GM21825 (cell line): ENCODE measurements around the gene CREB3L1.
"Not testable (repeated sequence)": the region's sequence is repeated elsewhere in the genome, so short reads cannot be mapped to it uniquely, and the experiment has no call there.

Experiments
- ATAC-seq: cut with Tn5 transposase; IDR thresholded peaks from one replicate; pipeline ENCODE4 v1.9.1; 2021; ENCODE audit warnings: mild to moderate bottlenecking, moderate library complexity; ENCODE audit not compliant: unreplicated experiment

CREB3L1 gene

DNA sequence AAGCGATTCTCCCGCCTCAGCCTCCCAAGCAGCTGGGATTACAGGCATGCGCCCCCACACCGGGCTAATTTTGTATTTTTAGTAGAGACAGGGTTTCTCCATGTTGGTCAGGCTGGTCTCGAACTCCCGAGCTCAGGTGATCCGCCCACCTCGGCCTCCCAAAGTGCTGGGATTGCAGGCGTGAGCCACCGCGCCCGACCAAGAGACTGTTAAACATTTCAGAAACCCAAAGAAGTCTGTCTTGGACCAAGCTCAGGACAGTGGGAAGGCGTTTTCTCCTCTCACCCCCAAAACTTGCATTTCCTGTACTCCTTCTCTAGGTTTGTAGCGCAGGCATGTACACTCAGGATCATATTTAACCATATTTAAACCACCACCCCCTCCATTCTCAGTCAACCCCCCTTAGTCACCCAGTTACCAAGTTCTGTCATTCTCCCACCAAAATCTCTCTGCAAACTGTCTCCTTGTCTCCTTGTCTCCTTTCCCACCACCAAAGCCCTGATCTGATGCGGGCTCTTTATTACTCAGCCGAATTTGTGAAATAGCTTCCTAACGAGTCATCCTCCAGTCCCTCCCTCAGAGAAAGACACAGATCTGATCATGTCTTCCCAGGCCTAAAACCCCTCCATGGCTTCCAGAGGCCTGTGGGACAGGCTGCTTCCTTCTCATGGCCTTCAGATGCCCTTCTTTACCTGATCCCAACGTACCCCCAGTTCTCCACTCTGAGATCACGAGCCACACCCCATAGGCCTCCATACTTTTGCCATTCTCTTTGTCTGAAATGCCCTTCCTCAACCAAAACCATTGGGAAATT, 29.0 kb upstream of the CREB3L1 start:
- ATAC-seq: no peak

DNA sequence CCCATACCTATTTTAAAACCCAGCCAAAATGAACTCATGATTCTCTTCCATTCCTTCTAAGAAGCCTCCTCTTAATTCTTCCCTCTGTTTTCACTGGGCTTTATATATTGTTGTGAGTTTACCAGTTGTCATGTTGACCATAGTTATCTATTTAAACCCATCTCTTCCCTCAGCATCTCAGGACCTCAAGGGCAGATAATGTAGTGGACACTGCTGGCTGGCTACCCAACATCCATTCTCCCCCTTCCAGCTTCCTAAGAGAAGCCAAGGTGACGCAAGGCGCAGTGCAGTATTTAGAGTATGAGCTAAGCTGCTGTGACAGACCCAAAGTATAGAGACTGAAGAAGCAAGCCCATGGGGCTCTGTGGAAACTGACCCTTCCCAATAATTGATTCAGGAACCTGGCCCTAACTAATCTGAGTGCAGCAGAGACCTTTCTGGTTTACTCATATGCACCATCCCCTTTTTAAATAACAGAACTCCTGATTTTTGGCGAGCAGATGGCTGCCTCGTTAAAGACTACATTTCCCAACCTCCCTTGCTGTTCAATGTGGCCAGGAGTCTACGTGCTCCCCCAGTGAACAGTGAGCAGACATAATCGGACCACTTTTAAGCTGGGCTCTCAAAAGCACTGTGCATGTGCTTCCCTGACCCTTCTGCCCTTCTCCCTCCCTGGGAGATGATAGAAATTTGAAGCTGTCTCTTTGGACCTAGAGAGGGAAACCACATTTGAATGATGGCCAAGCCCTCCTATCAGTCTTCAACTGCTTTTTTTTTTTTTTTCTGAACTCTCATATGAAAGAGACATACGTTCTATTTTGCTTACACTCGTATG, 28.1 kb upstream of the CREB3L1 start:
- ATAC-seq: no peak

DNA sequence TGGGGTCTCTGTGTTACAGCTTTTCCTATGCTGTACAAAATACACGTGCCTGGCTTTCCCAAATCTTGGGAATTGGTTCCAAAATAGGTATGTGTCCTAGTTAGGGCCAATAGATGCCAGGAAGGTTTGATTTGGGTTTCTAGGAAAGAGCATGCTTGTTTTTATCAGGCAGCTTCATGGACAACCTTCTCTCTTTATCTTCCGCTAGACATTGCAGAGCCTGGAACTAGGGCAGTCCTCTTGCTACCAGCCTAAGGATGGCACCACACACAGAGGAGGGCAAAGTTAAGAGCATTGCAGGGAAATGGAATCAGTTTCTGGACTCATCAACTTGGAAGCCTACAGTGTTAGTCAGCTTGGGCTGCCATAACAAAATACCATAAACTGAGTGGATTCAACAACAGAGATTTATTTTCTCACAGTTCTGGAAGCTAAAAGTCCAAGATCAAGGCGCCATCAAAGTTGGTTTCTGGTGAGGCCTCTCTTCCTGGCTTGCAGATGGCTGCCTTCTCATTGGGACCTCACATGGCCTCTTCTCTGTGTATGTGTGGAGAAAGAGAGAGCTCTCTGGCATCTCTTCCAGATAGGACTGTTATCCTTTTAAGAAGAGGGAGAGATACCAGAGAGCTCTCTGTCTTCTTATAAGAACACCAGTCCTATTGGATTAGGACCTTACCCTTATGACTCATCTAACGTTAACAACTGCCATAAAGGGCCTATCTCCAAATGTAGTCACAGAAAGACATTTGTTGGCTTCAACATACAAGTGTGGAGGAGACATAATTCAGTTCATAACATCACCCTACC, 27.3 kb upstream of the CREB3L1 start:
- no peak for ATAC-seq

DNA sequence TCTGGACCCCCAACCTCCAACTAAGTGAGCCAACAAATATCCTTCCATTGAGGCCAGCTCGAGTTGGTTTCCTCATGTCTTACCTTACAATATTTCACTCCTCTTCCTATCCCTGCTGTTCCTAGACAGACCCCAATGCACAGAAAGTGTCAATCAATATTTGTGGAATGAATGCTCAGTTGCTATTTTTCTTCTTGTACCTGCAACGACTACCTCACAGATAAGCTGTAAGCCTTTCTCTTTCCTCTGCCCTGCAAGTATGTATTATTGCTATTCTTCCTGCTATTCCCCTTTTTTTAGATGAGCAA, 26.8 kb upstream of the CREB3L1 start:
- ATAC-seq: no peak

DNA sequence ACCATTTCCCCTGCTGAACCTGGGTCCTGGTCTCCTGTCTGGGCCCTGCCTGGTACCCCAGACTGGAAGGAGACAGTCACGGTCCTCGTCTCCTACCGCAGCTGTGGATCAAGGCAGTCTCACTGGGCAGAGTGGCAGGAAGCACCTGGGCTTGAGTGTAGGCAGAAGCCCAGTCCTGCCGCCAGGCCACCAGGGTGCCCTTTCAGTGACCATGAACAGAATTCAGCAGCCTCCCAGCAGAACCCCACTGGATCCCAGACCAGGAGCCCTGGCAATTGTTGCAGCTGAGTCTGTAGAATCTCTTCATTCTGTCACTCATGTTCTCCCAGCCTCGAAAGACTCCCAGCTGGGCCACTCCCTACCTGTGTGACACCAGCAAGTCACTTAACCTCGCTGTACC, 25.5 kb upstream of the CREB3L1 start:
- no peak for ATAC-seq

DNA sequence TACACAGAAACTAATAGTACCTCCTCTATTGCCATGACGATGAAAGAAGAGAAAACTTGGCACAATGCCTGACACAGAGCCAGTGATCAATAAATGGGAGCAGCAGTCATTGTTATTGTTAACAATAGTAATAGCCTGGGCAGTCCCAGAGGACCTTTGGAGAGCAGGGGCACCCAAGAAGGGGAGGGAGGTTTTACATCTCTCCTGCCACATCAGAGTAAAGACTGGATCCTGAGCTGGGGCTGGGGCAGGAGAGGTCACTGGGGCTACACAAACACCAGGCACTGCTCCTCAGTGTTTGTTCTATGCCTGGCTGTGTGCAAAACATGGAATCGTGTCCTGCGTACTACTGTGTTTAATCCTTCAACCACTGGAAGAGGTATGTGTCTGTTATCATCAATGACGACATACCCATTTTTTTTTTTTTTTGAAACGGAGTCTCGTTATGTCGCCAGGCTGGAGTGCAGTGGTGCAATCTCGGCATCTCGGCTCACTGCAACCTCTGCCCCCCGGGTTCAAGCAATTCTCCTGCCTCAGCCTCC, 25.0 kb upstream of the CREB3L1 start:
- ATAC-seq: no peak

DNA sequence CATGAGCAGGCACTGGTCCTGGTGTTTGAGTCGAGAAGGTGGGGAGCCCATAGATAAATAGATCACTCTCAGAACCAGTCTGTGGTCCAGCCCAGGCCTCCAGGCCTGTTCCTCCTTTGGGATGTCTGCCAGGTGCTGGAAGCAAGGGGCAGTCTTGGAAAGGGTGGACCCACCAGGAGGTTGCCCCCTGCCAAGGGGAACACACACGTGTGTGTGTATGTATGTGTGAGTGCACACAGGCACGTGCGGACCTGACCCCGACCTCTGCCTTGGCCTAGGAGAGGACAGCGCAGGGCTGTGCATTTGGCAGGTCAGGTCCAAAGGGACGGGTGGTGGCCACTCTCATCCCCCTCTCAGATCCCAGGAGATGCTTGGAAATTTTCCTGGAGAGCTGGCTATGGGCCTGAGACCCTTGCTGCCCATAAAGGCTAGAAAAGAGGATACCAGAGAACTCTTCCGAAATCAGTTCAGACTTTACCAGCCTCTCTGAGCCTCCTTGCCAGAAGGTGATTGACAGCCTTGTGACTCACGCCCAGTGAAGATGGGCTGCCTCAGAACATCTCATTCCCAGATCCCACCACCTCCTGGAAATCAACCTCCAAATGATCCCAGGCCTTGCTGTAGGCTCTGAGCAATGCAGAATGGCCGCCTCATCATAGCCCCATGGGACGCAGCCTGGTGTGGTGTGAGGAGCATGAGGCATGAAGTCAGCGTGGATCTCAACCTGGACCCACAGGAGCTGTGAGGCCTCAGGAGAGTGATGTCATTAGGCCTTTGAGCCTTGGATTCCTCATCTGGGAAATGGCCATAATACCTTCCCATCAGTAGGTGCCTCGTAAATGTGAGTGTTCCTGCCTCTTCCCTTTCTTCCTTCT, 24.0 kb upstream of the CREB3L1 start:
- no peak for ATAC-seq

DNA sequence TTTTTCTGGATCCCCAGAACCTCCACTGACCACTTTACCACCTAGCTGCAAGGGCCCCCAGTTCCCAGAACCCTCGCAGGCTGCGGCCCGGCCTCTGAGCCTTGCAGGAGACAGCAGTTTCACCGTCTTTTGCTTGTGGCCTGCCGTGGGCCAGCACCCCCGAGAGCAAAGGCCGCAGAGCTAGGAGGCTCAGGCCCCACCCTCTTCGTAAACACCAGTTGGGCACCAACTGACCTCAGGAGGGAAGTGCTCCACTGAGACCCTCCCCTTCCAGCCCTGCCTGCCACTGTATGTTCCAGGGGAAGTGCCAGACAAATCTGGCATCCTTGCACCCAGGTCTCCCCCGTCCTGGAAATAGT, 23.4 kb upstream of the CREB3L1 start:
- no peak for ATAC-seq

DNA sequence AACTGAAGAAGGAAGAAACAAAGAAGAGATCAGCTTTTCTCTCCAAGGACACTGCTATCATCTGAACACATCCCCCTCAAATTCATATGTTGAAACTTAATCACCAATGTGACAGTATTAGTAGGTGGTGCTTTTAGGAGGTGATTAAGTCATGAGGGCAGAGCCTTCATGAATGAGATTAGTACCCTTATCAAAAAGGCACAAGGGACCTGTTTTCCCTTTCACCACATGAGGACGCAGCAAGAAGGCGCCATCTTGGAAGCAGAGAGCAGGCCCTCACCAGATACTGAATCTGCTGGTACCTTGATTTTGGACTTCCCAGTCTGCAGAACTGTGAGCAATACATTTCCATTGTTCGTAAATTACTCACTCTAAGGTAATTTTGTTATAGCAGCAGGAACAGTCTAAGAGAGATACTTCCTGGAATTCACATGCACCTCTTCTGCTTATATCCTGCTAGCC, 20.9 kb upstream of the CREB3L1 start:
- no peak for ATAC-seq

DNA sequence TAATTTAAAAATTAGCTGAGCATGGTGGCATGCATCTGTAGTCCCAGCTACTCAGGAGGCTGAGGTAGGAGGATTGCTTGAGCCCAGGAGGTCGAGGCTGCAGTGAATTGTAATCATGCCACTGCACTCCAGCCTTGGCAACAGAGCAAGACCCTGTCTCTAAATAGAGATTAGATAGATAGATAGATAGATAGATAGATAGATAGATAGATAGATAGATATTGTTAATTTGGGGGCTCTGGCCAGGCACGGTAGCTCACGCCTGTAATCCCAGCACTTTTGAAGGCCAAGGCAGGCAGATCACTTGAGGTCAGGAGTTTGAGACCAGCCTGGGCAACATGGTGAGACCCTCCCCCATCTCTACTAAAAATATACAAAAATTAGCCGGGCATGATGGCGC, 18.1 kb upstream of the CREB3L1 start:
- ATAC-seq: not testable (repeated sequence)

DNA sequence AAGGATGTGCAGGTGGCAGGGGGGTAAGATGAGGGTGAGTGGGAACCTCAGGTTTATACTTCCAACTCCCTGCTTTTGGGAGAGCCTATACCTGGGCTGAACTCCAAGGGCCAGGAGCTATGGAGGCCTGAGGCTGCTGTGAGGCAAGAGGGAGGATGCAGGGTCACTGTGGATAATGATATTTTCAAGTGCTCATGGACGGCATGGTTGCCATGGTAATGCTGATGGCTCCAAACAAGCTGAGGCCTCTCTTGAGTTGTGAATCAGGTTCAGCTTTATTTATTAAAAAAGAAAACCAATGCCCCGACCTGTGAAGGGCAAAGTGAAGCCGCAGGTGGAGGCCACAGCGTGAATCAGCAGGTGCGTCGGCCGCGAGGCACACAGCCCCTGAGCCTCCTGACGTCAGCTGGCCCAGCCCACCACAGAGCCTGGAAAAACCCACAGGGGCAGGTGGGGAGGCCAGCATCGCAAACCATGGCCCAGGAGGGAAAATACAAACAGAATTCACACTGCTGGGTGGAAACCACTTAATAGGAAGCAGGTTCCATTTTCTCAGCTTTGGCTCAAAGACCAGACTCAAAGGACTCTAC, 17.4 kb upstream of the CREB3L1 start:
- ATAC-seq: no peak

DNA sequence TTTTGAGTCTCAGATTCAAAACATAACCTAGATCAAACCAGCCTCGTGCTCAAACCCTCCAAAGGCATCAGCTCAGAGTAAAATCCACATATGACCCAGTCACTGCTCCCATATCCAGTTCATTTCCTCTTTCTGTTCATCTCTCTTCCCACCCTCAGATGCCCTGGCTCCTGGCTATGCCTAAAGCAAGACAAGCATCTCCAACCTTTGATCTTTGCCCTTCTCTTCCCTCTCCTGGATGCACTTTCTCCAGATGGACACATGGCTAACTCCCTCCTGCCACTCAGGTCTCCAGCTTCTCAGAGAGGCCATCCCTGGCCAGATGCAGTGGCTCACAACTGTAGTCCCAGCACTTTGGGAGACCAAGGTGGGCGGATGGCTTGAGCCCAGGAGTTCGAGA, 14.3 kb upstream of the CREB3L1 start:
- ATAC-seq: no peak

DNA sequence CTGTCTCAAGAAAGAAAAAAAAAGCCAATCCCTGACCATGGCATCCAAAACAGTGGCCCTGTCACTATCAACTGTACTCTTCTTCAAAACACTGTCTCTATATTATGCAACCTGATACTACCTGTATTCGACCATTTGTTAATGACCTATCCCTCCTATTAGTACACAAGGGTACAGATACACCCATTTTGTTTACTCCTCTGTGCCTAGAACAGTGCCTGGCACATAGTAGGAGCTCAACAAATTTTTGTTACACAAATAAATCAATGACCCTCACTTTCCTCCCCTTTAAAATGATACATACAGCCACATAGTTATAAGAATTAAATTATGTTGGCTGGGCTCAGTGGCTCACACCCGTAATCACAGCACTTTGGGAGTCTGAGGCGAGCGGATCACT, 13.4 kb upstream of the CREB3L1 start:
- ATAC-seq: no peak

DNA sequence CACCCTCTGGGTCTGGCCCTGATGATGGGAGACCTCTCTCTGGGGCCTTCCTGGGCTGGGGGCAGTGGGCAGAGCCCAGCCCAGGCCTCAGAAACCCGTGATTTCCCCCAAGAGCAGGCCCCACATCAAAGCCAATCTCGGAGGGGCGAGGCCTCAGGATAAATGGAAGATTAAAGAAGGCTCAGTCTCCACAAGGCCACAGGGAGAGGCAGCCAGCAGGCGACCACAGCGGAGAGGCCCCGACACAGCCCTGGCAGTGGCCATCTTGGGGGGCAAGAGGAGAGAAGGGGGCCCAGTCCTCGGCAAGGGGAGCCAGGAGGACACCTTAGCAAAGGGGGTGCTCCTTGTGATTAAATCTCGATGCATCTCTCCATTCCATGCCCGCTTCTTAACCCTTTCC, 12.5 kb upstream of the CREB3L1 start:
- ATAC-seq: no peak

DNA sequence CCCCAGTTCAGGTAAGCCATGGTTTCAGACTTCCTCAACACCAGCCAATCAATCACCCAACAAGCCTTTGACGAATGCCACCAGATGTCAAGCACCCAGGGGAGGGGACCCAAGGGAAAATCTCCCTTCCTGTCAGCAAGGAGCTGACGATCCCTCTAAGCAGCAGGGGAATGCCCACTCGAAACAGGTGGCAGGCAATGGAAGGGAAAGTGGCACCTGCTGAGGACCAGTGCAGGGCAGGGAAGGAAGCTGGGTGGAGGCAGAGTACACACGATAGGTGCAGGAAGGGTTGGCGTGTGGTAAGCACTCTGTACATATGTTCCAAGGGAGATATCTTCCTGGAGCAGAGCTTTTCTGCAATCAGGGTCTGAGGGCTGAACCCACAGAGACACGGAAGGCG, 11.7 kb upstream of the CREB3L1 start:
- ATAC-seq: no peak

DNA sequence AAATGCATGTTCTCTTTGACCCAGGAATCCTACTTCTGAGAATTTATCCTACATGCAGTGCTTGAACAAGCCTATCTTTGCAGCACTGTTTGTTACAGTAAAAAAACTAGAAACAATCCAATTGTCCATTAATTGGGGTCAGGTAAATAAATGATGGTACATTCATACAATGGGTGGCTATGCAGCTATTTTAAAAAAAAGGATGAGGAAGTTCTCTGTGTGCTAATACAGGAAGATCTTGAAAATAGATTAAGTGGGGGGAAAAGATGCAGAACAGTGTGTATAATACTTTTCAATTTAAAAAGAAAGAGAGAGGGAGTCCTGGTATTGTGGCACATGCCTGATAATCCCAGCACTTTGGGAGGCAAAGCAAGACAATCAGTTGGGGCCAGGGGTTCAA, 9.5 kb upstream of the CREB3L1 start:
- no peak for ATAC-seq

DNA sequence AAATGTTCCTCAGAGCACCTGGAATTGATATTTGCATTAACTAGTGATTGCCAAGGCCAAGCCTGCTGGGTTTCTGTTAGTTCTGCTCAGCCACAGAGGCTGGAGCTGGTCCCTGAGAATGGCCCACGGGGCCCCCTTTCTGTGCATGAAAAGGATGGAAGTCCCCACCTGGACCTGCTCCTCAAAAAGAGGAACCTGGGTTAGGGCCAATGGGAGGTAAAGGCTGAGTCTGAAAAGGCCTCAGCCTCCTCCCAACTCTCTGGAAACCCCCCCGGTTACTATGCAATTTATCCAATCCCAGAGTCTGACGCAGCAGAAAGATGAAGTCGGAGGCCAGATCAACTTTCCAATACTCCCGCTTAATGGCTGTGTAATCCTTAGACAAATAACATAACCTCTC, 6.8 kb upstream of the CREB3L1 start:
- no peak for ATAC-seq

DNA sequence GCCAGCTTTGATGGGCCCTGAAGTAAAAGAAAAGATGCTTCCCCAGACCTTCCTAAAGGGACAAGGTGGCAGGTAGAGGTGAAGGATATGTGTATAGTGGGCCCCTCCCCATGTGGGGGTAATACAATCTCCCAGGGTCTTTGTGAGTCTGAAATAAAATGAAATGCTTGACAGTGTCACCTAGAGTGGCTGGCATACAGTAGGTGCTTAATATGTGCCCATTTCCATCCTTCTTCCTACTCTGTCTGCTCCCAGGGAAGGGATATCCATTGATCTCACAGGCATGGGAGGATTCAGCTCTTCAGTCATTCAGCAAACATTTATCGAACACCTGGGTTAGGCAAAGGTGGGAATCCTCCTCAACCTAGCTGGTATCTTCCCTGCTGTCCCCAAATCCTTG, 6.1 kb upstream of the CREB3L1 start:
- no peak for ATAC-seq

DNA sequence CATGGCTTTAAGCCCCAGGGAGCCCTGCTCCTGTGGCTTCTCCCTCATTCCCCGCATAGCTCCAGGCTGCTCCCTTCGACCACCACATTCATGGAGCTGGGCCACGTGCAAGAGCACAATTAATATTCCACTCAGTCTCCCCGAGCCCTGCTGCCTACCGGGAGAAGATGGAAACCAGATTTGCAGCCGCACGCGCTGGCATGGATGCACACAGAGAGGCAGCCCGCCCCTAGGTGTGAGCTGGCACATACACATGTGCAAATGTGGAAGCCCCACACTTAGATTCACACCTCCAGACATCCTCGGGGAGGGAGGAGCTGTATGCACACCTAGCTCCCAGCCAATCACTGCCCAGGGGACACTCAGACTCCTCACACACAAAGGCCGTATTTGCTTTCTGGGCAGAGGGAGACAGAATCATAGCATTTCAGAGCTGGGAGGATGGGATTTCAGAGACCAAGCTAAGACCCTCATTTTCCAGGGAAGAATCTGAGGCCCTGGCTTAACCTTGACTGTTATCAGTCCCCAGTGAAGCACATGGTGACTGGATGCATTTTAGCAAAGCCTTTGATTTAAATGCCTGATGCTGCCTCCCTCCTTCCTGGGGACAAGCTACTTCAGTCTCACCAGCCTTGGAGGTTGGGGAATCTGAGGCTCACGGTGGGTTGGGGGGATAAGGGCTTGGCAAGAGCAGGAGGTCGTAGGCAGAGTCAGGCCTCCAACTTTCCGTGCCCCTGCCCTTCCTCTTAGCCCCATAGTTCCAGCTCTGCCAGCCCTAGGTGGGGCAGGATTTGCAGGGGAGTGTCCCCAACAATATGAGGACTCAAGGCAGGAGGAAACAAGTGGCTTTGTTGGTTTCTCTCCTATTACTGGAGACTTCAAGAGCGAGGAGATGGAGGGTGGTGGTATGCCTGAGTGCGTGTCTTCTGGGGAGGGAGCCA, 5.3 kb upstream of the CREB3L1 start:
- no peak for ATAC-seq
